Gastroesophageal sphincter (tissue), 3 donors: ENCODE measurements around the gene PPEF2.

Source experiments
- CTCF ChIP-seq, 4 experiments: fragments of 200-600 bp in 2 of 4; fragments of 450-650 bp in 2 of 4; sonication (generic) in 1 of 4; IDR thresholded peaks; one replicate each; pipeline ENCODE4 v1.5.1; 2017 to 2019; ENCODE audit warnings: antibody characterized with exemption in 4 of 4, mild to moderate bottlenecking in 2 of 4, moderate library complexity in 2 of 4
- POLR2A ChIP-seq, 2 donors: fragments of 450-650 bp; IDR thresholded peaks; one replicate each; pipeline ENCODE4 v1.6.1; 2017; ENCODE audit warnings: antibody characterized with exemption in 2 of 2, mild to moderate bottlenecking in 2 of 2, moderate library complexity in 1 of 2
- POLR2AphosphoS5 ChIP-seq: sonication (generic); formaldehyde crosslinking; IDR thresholded peaks from one replicate; pipeline ENCODE4 v1.6.1; 2017; ENCODE audit warnings: antibody characterized with exemption

DNA sequence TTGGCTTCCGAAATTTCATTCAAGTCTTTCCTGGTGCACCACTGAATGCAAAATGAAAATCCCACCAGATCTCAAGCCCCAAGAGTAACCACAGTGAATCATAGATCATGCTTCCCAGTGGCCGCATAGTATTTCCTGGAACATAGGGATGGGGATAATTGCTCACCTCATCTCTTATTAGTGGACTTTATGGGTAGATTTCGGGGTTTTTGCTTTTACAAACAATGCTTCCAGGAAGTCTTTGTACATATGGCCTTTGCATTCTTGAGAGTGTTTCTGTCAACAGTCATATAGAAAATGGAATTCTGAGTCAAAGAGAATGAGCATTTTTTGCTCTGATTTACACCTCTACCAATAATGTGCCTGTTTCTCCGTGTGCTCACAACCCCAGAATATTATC is 53.4 kb downstream of the PPEF2 start:
- TF ChIP-seq CTCF (IDR thresholded peaks at IDR 0.05) = no peak
- no peak for TF ChIP-seq POLR2AphosphoS5
- no peak for TF ChIP-seq POLR2A (IDR thresholded peaks at IDR 0.05)
